KMS-11 (cell line): ENCODE data around the gene STT3A.

ENCODE experiments used
- H2AFZ ChIP-seq: fragments of 200-600 bp; sonication (generic); 2 replicates; pipeline ENCODE4 v1.6.1; 2016; ENCODE audit warnings: antibody characterized with exemption, mixed run types, low read depth
- H3K27ac ChIP-seq: fragments of 200-600 bp; sonication (generic); 2 replicates; pipeline ENCODE4 v1.6.1; 2016; ENCODE audit warnings: mild to moderate bottlenecking, mixed run types
- H3K27me3 ChIP-seq: fragments of 200-600 bp; sonication (generic); 2 replicates; pipeline ENCODE4 v1.6.1; 2017; ENCODE audit warnings: mild to moderate bottlenecking, low read depth, mixed run types, moderate library complexity; ENCODE audit not compliant: insufficient read depth
- H3K36me3 ChIP-seq: fragments of 200-600 bp; sonication (generic); 2 replicates; pipeline ENCODE4 v1.6.1; 2017; ENCODE audit warnings: mild to moderate bottlenecking, mixed run types; ENCODE audit not compliant: insufficient read depth
- H3K4me1 ChIP-seq: fragments of 200-600 bp; sonication (generic); 2 replicates; pipeline ENCODE4 v1.6.1; 2016; ENCODE audit warnings: mild to moderate bottlenecking, low read depth, mixed run types; ENCODE audit not compliant: poor library complexity, severe bottlenecking
- H3K4me2 ChIP-seq: fragments of 200-600 bp; sonication (generic); 2 replicates; pipeline ENCODE4 v1.7.0; 2016; ENCODE audit warnings: mild to moderate bottlenecking, mixed run types
- H3K4me3 ChIP-seq: fragments of 200-600 bp; sonication (generic); IDR thresholded peaks from 2 replicates; pipeline ENCODE4 v1.6.1; 2017; ENCODE audit warnings: low read depth, low read length, mixed read lengths; ENCODE audit not compliant: insufficient read depth
- H3K79me2 ChIP-seq: fragments of 200-600 bp; sonication (generic); 2 replicates; pipeline ENCODE4 v1.6.1; 2016; ENCODE audit warnings: low read depth, mixed run types; ENCODE audit not compliant: insufficient read depth
- H3K9ac ChIP-seq: fragments of 200-600 bp; sonication (generic); 2 replicates; pipeline ENCODE4 v1.6.1; 2016; ENCODE audit warnings: mild to moderate bottlenecking, mixed run types
- H4K20me1 ChIP-seq: fragments of 200-600 bp; sonication (generic); 2 replicates; pipeline ENCODE4 v1.6.1; 2016; ENCODE audit warnings: mild to moderate bottlenecking, mixed run types; ENCODE audit not compliant: insufficient read depth
- TF ChIP-seq, protein P1 (sequence below): fragments of 200-600 bp; sonication (generic); conservative IDR thresholded peaks from 2 replicates; pipeline ENCODE4 v1.6.1; 2017; ENCODE audit warnings: low read depth, mild to moderate bottlenecking, antibody characterized with exemption, low read length, moderate library complexity, mixed read lengths

The STT3A gene

GRCh38 chr11:125625630-125626287, 33.1 kb downstream of the STT3A start:
- Histone ChIP-seq H3K79me2 (peaks cover 33% of the 10 kb centered on the region), H3K36me3 (no peaks in the 10 kb centered on the region), H4K20me1 (no peaks in the 10 kb centered on the region), H3K4me2 (peak overlapping the region; percentile 89; the same call in 1 of the 2 replicates), H3K4me1 (peaks cover 36% of the 10 kb centered on the region), H3K27ac (peak overlapping the region; percentile 96), H2AFZ (peak overlapping the region; percentile 69), H3K4me3 (no peak overlapping the region), H3K27me3 (no peaks in the 10 kb centered on the region), H3K9ac (peak overlapping the region; percentile 95)
- TF ChIP-seq, protein P1, sequence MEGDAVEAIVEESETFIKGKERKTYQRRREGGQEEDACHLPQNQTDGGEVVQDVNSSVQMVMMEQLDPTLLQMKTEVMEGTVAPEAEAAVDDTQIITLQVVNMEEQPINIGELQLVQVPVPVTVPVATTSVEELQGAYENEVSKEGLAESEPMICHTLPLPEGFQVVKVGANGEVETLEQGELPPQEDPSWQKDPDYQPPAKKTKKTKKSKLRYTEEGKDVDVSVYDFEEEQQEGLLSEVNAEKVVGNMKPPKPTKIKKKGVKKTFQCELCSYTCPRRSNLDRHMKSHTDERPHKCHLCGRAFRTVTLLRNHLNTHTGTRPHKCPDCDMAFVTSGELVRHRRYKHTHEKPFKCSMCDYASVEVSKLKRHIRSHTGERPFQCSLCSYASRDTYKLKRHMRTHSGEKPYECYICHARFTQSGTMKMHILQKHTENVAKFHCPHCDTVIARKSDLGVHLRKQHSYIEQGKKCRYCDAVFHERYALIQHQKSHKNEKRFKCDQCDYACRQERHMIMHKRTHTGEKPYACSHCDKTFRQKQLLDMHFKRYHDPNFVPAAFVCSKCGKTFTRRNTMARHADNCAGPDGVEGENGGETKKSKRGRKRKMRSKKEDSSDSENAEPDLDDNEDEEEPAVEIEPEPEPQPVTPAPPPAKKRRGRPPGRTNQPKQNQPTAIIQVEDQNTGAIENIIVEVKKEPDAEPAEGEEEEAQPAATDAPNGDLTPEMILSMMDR: no peak

DNA sequence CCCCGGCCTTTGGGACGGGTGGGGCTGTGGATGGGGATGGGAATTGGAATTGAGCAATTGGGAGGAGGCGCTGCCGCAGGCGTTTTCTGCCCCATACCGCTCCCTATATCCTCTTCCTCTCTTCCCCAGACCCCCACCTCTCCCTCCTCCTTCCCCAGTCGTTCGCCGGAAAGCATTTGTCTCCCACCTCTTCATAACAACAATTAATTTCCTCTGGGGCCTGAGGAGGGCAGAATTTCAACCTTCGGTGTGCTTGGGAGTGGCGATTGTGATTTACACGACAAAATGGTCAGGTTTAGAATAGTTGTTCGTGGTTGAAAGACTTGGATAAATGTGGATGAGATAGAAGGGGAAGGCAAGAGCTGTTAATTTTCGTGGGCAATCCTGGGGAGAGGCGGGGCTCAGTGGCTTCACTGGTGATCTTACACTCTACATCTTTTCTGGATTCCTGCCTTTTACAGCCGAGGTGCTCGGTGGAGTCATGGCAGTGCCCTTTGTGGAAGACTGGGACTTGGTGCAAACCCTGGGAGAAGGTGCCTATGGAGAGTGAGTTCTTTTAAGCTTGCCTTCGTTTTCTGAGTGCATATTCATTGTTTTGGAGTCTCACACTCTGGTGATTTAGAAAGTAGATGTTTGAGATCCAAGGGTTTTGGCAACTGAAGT, 33.8 kb downstream of the STT3A start:
- TF ChIP-seq, protein P1: peak; percentile 28; the same call in 1 of the 2 replicates
- H3K9ac ChIP-seq: peak overlapping the region; percentile 95
- H3K4me1 ChIP-seq: peaks cover 36% of the 10 kb centered on the region
- H3K4me2 ChIP-seq: peak overlapping the region; percentile 89
- peaks cover 33% of the 10 kb centered on the region for H3K79me2 ChIP-seq
- no peaks in the 10 kb centered on the region for H3K36me3 ChIP-seq
- H3K27ac ChIP-seq: peak overlapping the region; percentile 96
- no peaks in the 10 kb centered on the region for H4K20me1 ChIP-seq
- H2AFZ ChIP-seq: peak overlapping the region; percentile 69; the same call in 1 of the 2 replicates
- H3K27me3 ChIP-seq: no peaks in the 10 kb centered on the region
- no peak overlapping the region for H3K4me3 ChIP-seq

- TF ChIP-seq, protein P1: no peak
Observed at GRCh38 chr11:125627236-125627910, 34.7 kb downstream of the STT3A start.

DNA sequence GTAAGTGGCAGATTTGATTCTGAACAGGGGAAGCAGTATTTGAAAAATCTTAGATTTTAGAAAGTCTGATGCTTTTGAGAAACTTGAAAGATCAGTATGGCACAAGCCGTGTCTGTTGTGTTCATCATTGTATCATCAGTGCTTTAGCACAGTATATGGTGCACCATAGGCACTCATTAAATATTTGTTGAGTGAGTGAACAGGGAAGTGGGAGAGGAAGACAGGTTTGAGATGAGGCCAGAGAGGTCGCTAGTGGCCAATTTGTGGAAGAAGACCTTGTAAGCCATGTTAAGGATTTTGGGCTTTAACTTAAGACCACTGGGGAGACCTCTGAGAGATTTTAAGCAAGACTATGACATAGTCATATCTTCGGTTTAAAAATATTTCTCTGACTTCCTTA, 45.2 kb downstream of the STT3A start:
- H3K4me2 ChIP-seq: no peak overlapping the region
- no peaks in the 10 kb centered on the region for H4K20me1 ChIP-seq
- H3K27me3 ChIP-seq: no peaks in the 10 kb centered on the region
- H3K27ac ChIP-seq: no peak overlapping the region
- TF ChIP-seq, protein P1: no peak
- no peaks in the 10 kb centered on the region for H3K4me1 ChIP-seq
- peaks cover 7% of the 10 kb centered on the region; the same call in 1 of the 2 replicates for H3K36me3 ChIP-seq
- no peak overlapping the region for H3K9ac ChIP-seq
- H3K79me2 ChIP-seq: no peaks in the 10 kb centered on the region; the same call in 1 of the 2 replicates
- no peak overlapping the region for H2AFZ ChIP-seq
- no peak overlapping the region for H3K4me3 ChIP-seq

More at GRCh38 chr11:125627236-125627910, 34.7 kb downstream of the STT3A start:
- no peak overlapping the region for H2AFZ ChIP-seq
- no peak overlapping the region for H3K4me3 ChIP-seq
- H3K9ac ChIP-seq: peak overlapping the region; percentile 95; the same call in 1 of the 2 replicates
- H3K4me2 ChIP-seq: peak overlapping the region; percentile 89
- H3K27me3 ChIP-seq: no peaks in the 10 kb centered on the region
- H3K27ac ChIP-seq: peak overlapping the region; percentile 96; the same call in 1 of the 2 replicates
- peaks cover 33% of the 10 kb centered on the region for H3K79me2 ChIP-seq
- H4K20me1 ChIP-seq: no peaks in the 10 kb centered on the region
- H3K36me3 ChIP-seq: no peaks in the 10 kb centered on the region
- H3K4me1 ChIP-seq: peaks cover 36% of the 10 kb centered on the region
